GM10266 (cell line): ENCODE results near the gene ADAMTS16.

ENCODE experiments used
- DNase-seq: peaks from one replicate; pipeline ENCODE4 v3.0.0; 2012; ENCODE audit errors: extremely low spot score
- TF ChIP-seq, protein P1 (sequence below): IDR thresholded peaks from 2 replicates; pipeline ENCODE4 v1.5.1; 2012; ENCODE audit warnings: mild to moderate bottlenecking, low read depth; ENCODE audit not compliant: control insufficient read depth, insufficient read depth; ENCODE audit errors: missing control alignments

ADAMTS16 gene

DNA sequence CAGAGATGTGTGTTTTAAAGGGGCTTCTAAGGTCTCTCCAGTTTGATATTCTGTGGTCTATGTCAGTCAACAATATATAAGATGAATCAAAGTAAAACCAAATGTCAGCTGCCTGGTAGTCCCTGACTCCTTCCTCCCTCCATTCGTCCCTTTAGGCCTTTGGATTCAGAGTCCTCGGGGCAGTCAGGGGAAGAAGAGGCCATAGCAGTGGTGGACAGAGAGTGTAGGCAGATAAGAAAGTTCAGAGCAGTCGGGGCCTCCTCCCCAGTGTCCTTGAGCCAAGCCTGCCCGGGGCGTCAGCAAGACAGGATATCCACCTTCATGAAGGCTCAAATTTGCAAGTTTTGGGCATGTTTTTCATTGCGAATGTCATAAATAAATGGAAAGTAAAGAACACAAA lies 110.6 kb downstream of the ADAMTS16 start:
- TF ChIP-seq, protein P1, sequence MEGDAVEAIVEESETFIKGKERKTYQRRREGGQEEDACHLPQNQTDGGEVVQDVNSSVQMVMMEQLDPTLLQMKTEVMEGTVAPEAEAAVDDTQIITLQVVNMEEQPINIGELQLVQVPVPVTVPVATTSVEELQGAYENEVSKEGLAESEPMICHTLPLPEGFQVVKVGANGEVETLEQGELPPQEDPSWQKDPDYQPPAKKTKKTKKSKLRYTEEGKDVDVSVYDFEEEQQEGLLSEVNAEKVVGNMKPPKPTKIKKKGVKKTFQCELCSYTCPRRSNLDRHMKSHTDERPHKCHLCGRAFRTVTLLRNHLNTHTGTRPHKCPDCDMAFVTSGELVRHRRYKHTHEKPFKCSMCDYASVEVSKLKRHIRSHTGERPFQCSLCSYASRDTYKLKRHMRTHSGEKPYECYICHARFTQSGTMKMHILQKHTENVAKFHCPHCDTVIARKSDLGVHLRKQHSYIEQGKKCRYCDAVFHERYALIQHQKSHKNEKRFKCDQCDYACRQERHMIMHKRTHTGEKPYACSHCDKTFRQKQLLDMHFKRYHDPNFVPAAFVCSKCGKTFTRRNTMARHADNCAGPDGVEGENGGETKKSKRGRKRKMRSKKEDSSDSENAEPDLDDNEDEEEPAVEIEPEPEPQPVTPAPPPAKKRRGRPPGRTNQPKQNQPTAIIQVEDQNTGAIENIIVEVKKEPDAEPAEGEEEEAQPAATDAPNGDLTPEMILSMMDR: no peak

DNA sequence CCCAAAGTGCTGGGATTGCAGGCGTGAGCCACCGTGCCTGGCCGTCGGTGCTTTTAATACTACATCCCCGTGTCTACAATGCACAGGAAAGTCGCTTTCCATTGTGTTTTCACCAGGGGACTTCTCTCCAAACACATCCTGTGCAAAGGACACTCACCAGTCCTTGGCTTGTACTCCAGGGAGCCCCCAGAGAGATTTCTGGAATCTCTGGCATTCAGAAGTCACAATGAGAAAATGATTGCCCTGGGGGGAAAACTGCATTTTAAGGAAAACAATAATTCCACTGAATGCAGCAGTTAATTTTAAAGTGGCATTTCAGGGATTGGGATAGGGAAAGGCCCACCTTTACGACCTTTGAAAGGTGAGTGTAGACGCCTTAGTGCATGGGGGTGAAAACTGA lies 112.0 kb downstream of the ADAMTS16 start:
- TF ChIP-seq, protein P1: no peak
- DNase-seq: no peak

More for the DNA sequence above, 110.6 kb downstream of the ADAMTS16 start:
- DNase-seq: no peak

DNA sequence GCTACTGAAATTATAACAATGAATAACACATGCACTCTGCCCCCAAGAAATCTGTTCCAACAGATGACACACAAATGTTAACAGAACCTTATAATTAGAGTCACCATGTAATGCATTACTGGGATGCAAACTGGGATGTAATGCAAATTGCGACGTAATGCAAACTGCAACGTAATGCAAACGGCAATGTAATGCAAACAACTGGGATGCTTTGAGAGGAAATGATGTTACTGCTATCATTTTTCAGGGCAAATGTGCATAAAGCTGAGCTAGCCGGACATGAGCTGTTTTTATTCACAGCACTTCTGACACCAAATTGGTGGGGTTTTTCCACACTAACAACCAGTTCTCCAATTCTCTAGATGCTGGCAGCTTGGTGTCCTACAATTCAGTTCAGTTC lies 117.2 kb downstream of the ADAMTS16 start:
- TF ChIP-seq, protein P1: no peak
- no peak for DNase-seq

DNA sequence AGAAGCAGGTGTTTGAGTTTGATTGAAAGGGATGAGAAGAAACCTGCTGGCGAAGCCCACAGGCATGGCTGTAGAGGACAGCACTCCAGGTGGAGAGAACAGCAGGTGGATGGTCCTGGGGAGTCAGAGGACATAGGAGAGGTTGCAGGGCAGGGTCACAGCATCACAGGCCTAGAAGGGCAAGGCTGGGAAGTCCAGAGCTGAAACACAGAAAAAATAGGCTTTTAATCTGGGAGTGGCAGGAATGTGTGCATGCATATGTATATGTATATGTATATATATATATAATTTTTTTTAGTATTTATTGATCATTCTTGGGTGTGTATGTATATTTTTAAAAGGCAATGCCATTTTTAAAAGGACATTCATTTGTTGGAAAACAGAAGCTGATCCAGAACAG lies 118.4 kb downstream of the ADAMTS16 start:
- DNase-seq: no peak
- TF ChIP-seq, protein P1: no peak

DNA sequence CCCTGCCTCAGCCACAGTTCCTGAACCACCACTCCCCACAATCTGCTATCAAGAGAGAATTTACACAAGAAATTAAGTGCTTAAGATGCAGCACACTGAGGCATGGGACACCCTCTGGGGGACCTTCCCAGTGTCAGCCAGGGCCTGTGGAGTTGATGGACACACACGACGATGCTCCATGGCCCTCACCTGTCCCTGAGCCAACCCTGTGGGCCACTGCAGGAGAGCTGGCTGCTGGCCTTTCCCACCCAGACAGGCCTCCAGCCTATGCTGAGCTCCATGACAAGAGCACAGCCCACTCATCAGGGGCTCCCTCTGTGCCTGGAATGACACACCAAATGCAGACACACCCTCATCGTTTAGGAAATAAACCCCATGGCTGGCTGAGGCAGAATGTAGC lies 124.6 kb downstream of the ADAMTS16 start:
- no peak for DNase-seq
- TF ChIP-seq, protein P1: no peak

DNA sequence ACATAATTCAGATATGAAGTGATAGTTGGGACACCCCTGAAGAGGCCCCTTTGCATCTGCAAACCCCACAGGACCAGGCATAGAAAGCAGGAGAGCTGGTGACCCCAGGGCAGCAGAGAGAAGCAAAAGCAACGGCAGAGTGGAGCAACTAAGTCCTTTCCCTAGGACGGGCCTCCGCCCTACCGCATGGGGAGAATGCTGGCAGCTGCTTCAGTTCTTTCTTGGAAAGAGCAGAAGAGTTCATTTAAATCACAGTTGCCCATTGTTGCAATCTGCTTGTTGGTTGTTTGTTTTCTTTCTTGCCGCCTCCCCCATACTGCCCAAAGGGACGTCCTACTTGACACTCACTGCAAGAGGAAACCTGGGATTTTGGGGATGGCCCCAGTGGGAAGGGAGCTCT lies 126.2 kb downstream of the ADAMTS16 start:
- DNase-seq: no peak

DNA sequence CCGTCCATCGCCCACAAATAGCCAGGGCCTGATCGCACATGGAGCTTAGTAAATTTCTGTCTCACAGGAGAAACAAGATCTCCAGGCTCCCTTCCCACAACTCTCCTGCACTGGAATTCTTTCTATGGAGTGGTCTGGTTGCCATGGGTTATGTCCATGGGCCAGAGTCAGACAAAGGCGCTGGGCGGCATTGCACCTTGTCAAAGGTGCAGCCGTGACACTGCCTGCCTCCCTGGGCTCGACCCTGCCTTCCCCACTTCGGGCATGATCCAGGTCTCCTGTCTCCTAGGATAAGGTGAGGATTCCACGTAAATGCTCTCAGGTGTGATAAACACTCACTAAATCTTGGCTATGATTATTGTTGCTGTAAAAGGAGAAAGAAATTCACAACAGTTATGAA lies 130.0 kb downstream of the ADAMTS16 start:
- DNase-seq: no peak
- TF ChIP-seq, protein P1: no peak

More for the DNA sequence above, 126.2 kb downstream of the ADAMTS16 start:
- TF ChIP-seq, protein P1: no peak
